ENCODE results near the gene CHRNA3.

DNA sequence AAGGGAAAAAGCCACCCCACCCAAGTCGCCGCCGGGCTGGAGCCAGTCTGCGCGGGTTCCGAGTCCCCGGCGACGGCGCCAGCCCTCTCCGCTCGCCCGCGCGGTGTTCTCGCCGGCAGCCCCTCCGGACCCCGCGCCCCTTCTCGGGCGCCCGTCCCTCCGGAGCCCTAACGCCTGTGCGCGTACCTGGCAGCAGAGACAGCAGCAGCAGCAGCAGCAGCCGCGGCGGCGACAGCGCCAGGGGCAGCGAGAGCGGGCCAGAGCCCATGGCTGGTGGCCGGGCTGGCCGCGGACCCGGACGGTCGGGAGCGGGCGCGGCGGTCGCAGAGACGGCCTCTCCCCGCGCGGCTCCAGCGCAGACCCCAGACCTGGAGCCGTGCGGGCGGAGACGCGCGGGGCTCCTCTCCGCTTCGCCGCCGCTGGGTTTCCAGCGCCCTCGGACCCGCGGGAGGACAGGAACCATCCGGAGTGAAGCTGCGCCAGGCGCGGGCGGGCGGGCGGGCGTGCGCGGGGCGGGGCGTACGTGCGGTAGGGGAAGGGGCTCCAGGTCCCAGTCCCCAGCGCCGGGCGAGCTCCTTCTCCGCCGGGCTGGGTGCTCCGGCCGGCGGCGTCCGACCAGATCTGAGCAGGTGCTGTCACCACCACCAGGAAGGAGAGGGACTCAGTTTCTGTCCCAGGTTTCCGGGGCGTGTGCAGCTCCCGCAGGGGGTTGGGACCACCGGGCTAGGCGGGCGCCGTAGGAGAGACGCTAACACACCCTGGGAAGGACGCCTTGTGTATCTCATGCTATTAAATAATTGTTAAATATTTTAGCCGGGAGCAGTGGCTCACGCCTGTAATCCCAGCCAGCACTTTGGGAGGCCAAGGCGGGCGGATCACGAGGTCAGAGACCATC is at the start of gene CHRNA3:
- TF ChIP-seq, protein P1, sequence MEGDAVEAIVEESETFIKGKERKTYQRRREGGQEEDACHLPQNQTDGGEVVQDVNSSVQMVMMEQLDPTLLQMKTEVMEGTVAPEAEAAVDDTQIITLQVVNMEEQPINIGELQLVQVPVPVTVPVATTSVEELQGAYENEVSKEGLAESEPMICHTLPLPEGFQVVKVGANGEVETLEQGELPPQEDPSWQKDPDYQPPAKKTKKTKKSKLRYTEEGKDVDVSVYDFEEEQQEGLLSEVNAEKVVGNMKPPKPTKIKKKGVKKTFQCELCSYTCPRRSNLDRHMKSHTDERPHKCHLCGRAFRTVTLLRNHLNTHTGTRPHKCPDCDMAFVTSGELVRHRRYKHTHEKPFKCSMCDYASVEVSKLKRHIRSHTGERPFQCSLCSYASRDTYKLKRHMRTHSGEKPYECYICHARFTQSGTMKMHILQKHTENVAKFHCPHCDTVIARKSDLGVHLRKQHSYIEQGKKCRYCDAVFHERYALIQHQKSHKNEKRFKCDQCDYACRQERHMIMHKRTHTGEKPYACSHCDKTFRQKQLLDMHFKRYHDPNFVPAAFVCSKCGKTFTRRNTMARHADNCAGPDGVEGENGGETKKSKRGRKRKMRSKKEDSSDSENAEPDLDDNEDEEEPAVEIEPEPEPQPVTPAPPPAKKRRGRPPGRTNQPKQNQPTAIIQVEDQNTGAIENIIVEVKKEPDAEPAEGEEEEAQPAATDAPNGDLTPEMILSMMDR (tag by site-specific recombination; IDR thresholded peaks at IDR 0.05) = no peak
- TF ChIP-seq ZNF600 (tag by site-specific recombination; IDR thresholded peaks at IDR 0.05) = no peak
- no peak for TF ChIP-seq ZNF514 (tag by site-specific recombination; IDR thresholded peaks at IDR 0.05)
- TF ChIP-seq, protein P2, sequence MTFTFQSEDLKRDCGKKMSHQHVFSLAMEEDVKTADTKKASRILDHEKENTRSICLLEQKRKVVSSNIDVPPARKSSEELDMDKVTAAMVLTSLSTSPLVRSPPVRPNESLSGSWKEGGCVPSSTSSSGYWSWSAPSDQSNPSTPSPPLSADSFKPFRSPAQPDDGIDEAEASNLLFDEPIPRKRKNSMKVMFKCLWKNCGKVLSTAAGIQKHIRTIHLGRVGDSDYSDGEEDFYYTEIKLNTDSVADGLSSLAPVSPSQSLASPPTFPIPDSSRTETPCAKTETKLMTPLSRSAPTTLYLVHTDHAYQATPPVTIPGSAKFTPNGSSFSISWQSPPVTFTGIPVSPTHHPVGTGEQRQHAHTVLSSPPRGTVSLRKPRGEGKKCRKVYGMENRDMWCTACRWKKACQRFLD (tag by site-specific recombination; IDR thresholded peaks at IDR 0.05) = no peak
- TF ChIP-seq ZNF549 (tag by site-specific recombination; IDR thresholded peaks at IDR 0.05) = no peak
- TF ChIP-seq, protein P3, sequence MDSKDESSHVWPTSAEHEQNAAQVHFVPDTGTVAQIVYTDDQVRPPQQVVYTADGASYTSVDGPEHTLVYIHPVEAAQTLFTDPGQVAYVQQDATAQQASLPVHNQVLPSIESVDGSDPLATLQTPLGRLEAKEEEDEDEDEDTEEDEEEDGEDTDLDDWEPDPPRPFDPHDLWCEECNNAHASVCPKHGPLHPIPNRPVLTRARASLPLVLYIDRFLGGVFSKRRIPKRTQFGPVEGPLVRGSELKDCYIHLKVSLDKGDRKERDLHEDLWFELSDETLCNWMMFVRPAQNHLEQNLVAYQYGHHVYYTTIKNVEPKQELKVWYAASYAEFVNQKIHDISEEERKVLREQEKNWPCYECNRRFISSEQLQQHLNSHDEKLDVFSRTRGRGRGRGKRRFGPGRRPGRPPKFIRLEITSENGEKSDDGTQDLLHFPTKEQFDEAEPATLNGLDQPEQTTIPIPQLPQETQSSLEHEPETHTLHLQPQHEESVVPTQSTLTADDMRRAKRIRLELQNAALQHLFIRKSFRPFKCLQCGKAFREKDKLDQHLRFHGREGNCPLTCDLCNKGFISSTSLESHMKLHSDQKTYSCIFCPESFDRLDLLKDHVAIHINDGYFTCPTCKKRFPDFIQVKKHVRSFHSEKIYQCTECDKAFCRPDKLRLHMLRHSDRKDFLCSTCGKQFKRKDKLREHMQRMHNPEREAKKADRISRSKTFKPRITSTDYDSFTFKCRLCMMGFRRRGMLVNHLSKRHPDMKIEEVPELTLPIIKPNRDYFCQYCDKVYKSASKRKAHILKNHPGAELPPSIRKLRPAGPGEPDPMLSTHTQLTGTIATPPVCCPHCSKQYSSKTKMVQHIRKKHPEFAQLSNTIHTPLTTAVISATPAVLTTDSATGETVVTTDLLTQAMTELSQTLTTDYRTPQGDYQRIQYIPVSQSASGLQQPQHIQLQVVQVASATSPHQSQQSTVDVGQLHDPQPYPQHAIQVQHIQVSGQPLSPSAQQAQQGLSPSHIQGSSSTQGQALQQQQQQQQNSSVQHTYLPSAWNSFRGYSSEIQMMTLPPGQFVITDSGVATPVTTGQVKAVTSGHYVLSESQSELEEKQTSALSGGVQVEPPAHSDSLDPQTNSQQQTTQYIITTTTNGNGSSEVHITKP (tag by site-specific recombination; IDR thresholded peaks at IDR 0.05) = no peak
- TF ChIP-seq, protein P4, sequence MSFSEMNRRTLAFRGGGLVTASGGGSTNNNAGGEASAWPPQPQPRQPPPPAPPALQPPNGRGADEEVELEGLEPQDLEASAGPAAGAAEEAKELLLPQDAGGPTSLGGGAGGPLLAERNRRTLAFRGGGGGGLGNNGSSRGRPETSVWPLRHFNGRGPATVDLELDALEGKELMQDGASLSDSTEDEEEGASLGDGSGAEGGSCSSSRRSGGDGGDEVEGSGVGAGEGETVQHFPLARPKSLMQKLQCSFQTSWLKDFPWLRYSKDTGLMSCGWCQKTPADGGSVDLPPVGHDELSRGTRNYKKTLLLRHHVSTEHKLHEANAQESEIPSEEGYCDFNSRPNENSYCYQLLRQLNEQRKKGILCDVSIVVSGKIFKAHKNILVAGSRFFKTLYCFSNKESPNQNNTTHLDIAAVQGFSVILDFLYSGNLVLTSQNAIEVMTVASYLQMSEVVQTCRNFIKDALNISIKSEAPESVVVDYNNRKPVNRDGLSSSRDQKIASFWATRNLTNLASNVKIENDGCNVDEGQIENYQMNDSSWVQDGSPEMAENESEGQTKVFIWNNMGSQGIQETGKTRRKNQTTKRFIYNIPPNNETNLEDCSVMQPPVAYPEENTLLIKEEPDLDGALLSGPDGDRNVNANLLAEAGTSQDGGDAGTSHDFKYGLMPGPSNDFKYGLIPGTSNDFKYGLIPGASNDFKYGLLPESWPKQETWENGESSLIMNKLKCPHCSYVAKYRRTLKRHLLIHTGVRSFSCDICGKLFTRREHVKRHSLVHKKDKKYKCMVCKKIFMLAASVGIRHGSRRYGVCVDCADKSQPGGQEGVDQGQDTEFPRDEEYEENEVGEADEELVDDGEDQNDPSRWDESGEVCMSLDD (tag by site-specific recombination; IDR thresholded peaks at IDR 0.05) = no peak
- no peak for TF ChIP-seq ZNF138 (tag by site-specific recombination; IDR thresholded peaks at IDR 0.05; ENCODE audit: borderline replicate concordance)
- no peak for TF ChIP-seq ZNF175 (tag by site-specific recombination; IDR thresholded peaks at IDR 0.05)
- TF ChIP-seq ZNF274 (IDR thresholded peaks at IDR 0.05; ENCODE audit: low read length) = no peak
- TF ChIP-seq ZNF274 (tag by site-specific recombination; IDR thresholded peaks at IDR 0.05; ENCODE audit: borderline replicate concordance) = no peak
- TF ChIP-seq, protein P5, sequence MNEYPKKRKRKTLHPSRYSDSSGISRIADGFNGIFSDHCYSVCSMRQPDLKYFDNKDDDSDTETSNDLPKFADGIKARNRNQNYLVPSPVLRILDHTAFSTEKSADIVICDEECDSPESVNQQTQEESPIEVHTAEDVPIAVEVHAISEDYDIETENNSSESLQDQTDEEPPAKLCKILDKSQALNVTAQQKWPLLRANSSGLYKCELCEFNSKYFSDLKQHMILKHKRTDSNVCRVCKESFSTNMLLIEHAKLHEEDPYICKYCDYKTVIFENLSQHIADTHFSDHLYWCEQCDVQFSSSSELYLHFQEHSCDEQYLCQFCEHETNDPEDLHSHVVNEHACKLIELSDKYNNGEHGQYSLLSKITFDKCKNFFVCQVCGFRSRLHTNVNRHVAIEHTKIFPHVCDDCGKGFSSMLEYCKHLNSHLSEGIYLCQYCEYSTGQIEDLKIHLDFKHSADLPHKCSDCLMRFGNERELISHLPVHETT (tag by site-specific recombination; IDR thresholded peaks at IDR 0.05) = no peak
